ENCODE results near the gene CPED1. TPM values are rescaled to one million over a fixed set of nuclear protein-coding genes. Genes with fewer than 3 reads are reported as not detected.

CPED1 gene
- total RNA-seq, 6 donors from 2014 or later, result 12.9 to 31.6 (median 18.1) TPM

- H3K4me1 ChIP-seq, result peaks cover 15 to 22% (median 18%) of the 10 kb centered on the region in 4 donors
- H3K27ac ChIP-seq, result no peak overlapping the region
- DNase-seq (no peak), ATAC-seq (ENCODE audit: low FRiP score in 2 of 2) (no peak)
- peaks cover 0 to 25% (median 16%) of the 10 kb centered on the region in 4 donors for H3K27me3 ChIP-seq
- TF ChIP-seq POLR2A (IDR thresholded peaks at IDR 0.05), result no peak
- TF ChIP-seq POLR2AphosphoS5 (IDR thresholded peaks at IDR 0.05), result no peak
- TF ChIP-seq CTCF (IDR thresholded peaks at IDR 0.05), result no peak
- TF ChIP-seq EP300 (IDR thresholded peaks at IDR 0.05), result no peak
- H3K36me3 ChIP-seq, result no peaks in the 10 kb centered on the region
- H3K4me3 ChIP-seq, result no peak overlapping the region
- H3K9me3 ChIP-seq, result no peaks in the 10 kb centered on the region
- 44 to 75% methylated on average over 5 of the region's 5 CpGs for WGBS, 2 donors
Measured at GRCh38 chr7:121331574-121331973, 343.1 kb downstream of the CPED1 start.

GRCh38 chr7:121334376-121334775, 345.9 kb downstream of the CPED1 start:
- TF ChIP-seq CTCF (IDR thresholded peaks at IDR 0.05) (no peak), EP300 (IDR thresholded peaks at IDR 0.05) (no peak), POLR2AphosphoS5 (IDR thresholded peaks at IDR 0.05) (no peak), POLR2A (IDR thresholded peaks at IDR 0.05) (no peak)
- no peaks in the 10 kb centered on the region for H3K9me3 ChIP-seq
- H3K4me3 ChIP-seq, result no peak overlapping the region
- H3K27me3 ChIP-seq, result peaks cover 0 to 14% (median 10%) of the 10 kb centered on the region in 4 donors
- H3K36me3 ChIP-seq, result no peaks in the 10 kb centered on the region
- 95 to 98% methylated on average over 4 of the region's 4 CpGs for WGBS, 2 donors
- DNase-seq (no peak), ATAC-seq (ENCODE audit: low FRiP score in 2 of 2) (no peak)
- H3K4me1 ChIP-seq, result peaks cover 10 to 14% (median 13%) of the 10 kb centered on the region in 4 donors
- no peak overlapping the region for H3K27ac ChIP-seq

GRCh38 chr7:121334875-121335648, 346.6 kb downstream of the CPED1 start:
- Histone ChIP-seq H3K9me3 (no peaks in the 10 kb centered on the region), H3K27me3 (peaks cover 0 to 7% (median 5%) of the 10 kb centered on the region in 4 donors), H3K36me3 (no peaks in the 10 kb centered on the region), H3K4me1 (peaks cover 3 to 7% (median 6%) of the 10 kb centered on the region in 4 donors), H3K4me3 (no peak overlapping the region), H3K27ac (no peak overlapping the region)
- WGBS, 2 donors, result 75 to 87% methylated on average over 10 of the region's 10 CpGs
- no peak for TF ChIP-seq POLR2A (IDR thresholded peaks at IDR 0.05)
- no peak for TF ChIP-seq CTCF (IDR thresholded peaks at IDR 0.05)
- no peak for TF ChIP-seq EP300 (IDR thresholded peaks at IDR 0.05)
- no peak for TF ChIP-seq POLR2AphosphoS5 (IDR thresholded peaks at IDR 0.05)
- DNase-seq (no peak), ATAC-seq (ENCODE audit: low FRiP score in 2 of 2) (no peak)

GRCh38 chr7:121336579-121336978, 348.1 kb downstream of the CPED1 start:
- Histone ChIP-seq H3K27ac (no peak overlapping the region), H3K36me3 (no peaks in the 10 kb centered on the region), H3K4me3 (no peak overlapping the region), H3K4me1 (no peaks in the 10 kb centered on the region), H3K9me3 (no peaks in the 10 kb centered on the region), H3K27me3 (peaks cover 0 to 2% (median 0%) of the 10 kb centered on the region in 4 donors)
- no peak for ATAC-seq (ENCODE audit: low FRiP score in 2 of 2)
- 62 to 81% methylated on average over 3 of the region's 3 CpGs for WGBS, 2 donors
- no peak for TF ChIP-seq POLR2AphosphoS5 (IDR thresholded peaks at IDR 0.05)
- TF ChIP-seq CTCF (IDR thresholded peaks at IDR 0.05), result no peak
- no peak for TF ChIP-seq POLR2A (IDR thresholded peaks at IDR 0.05)
- no peak for TF ChIP-seq EP300 (IDR thresholded peaks at IDR 0.05)
- no peak for DNase-seq

- TF ChIP-seq CTCF (IDR thresholded peaks at IDR 0.05), result no peak
- no peak for TF ChIP-seq POLR2AphosphoS5 (IDR thresholded peaks at IDR 0.05)
- TF ChIP-seq POLR2A (IDR thresholded peaks at IDR 0.05), result no peak
- TF ChIP-seq EP300 (IDR thresholded peaks at IDR 0.05), result no peak
- WGBS, 2 donors, result 8 to 14% methylated on average over 3 of the region's 3 CpGs
- no peak overlapping the region for H3K4me3 ChIP-seq
- no peaks in the 10 kb centered on the region for H3K4me1 ChIP-seq
- H3K27me3 ChIP-seq, result no peaks in the 10 kb centered on the region
- no peaks in the 10 kb centered on the region for H3K9me3 ChIP-seq
- ATAC-seq (ENCODE audit: low FRiP score in 2 of 2) (no peak), DNase-seq (no peak)
- H3K27ac ChIP-seq, result no peak overlapping the region
- H3K36me3 ChIP-seq, result no peaks in the 10 kb centered on the region
Measured at GRCh38 chr7:121337398-121337797, 348.9 kb downstream of the CPED1 start.

All from upper lobe of left lung (tissue), 6 donors.